ENCODE results near the gene EIF4B. TPM values are rescaled to one million over a fixed set of nuclear protein-coding genes. Genes with fewer than 3 reads are reported as not detected.

EIF4B gene
- total and polyA plus RNA-seq, 2 of the 13 experiments (the other 11 are each of a cell fraction or from before 2014, with no cell fraction given), result 416 to 548 TPM

DNA sequence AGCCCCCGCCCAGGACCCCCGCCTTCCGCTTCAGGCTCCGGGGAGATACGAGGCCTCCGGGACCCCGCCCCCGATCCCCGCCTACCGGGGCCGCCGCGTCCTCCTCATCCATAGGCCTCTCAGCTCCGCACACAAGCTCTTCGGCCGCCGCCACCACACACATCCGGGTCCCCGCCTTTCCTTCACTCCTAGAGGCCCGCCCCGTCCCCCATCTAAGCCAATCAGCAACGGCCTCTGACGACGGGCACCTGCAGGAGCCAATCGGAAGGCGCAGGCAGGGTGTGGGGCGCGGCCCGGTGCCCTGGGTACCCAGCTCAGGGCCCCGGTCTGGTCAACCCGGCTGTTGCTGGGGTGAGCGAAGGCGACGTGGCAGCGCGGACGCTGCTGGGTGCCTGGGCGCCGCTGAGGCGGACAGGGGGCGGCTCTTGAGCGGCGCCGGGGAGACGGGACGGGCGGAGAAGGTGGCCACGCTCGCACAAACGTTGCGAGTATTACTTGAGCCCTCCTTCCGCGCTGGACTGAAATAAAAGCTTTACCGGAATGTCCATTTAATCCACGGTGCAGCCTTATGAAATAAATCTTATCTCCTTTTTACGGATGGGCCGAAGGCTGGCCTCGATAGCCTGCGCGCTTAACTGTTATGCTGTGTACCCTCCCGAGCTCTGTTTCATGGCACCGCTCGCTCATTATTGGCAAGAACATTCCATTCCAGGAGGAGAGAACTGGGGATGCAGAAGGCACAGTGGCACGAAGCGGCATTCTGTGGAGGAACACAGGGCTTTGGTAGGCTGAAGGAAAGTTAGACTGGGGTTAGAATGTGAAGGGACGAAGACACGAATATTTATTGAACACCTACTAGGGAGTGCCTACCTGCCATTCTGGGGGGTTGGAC, 73.2 kb downstream of the EIF4B start, which contains the start of gene SPRYD3 (continued):
- TF ChIP-seq SOX13 (IDR thresholded peaks at IDR 0.05) (no peak), SOX13 (CRISPR knock-in tag; conservative IDR thresholded peaks at IDR 0.05 in 1 of 2, IDR thresholded peaks at IDR 0.05 in 1 of 2) (no peak), HNF4G (IDR thresholded peaks at IDR 0.05; ENCODE audit: borderline replicate concordance, low read depth, low read length) (no peak), HNF4G (CRISPR knock-in tag; IDR thresholded peaks at IDR 0.05; ENCODE audit: borderline replicate concordance, low read depth) (peak; percentile 50; the same call in 1 of the 2 replicates), TBX2 (CRISPR knock-in tag; IDR thresholded peaks at IDR 0.05; ENCODE audit: borderline replicate concordance) (peak; percentile 77), ARNT2 (CRISPR knock-in tag; IDR thresholded peaks at IDR 0.05; ENCODE audit: low read depth) (peak; percentile 79), ARID2 (CRISPR knock-in tag; IDR thresholded peaks at IDR 0.05; ENCODE audit: borderline replicate concordance) (peak; percentile 84), POGZ (CRISPR knock-in tag; IDR thresholded peaks at IDR 0.05) (no peak; the same call in none of the 2 replicates), MTF2 (CRISPR knock-in tag; IDR thresholded peaks at IDR 0.05; ENCODE audit: borderline replicate concordance) (no peak), ZNF34 (CRISPR knock-in tag; IDR thresholded peaks at IDR 0.05; ENCODE audit: borderline replicate concordance) (no peak)
- TF ChIP-seq, protein P1, sequence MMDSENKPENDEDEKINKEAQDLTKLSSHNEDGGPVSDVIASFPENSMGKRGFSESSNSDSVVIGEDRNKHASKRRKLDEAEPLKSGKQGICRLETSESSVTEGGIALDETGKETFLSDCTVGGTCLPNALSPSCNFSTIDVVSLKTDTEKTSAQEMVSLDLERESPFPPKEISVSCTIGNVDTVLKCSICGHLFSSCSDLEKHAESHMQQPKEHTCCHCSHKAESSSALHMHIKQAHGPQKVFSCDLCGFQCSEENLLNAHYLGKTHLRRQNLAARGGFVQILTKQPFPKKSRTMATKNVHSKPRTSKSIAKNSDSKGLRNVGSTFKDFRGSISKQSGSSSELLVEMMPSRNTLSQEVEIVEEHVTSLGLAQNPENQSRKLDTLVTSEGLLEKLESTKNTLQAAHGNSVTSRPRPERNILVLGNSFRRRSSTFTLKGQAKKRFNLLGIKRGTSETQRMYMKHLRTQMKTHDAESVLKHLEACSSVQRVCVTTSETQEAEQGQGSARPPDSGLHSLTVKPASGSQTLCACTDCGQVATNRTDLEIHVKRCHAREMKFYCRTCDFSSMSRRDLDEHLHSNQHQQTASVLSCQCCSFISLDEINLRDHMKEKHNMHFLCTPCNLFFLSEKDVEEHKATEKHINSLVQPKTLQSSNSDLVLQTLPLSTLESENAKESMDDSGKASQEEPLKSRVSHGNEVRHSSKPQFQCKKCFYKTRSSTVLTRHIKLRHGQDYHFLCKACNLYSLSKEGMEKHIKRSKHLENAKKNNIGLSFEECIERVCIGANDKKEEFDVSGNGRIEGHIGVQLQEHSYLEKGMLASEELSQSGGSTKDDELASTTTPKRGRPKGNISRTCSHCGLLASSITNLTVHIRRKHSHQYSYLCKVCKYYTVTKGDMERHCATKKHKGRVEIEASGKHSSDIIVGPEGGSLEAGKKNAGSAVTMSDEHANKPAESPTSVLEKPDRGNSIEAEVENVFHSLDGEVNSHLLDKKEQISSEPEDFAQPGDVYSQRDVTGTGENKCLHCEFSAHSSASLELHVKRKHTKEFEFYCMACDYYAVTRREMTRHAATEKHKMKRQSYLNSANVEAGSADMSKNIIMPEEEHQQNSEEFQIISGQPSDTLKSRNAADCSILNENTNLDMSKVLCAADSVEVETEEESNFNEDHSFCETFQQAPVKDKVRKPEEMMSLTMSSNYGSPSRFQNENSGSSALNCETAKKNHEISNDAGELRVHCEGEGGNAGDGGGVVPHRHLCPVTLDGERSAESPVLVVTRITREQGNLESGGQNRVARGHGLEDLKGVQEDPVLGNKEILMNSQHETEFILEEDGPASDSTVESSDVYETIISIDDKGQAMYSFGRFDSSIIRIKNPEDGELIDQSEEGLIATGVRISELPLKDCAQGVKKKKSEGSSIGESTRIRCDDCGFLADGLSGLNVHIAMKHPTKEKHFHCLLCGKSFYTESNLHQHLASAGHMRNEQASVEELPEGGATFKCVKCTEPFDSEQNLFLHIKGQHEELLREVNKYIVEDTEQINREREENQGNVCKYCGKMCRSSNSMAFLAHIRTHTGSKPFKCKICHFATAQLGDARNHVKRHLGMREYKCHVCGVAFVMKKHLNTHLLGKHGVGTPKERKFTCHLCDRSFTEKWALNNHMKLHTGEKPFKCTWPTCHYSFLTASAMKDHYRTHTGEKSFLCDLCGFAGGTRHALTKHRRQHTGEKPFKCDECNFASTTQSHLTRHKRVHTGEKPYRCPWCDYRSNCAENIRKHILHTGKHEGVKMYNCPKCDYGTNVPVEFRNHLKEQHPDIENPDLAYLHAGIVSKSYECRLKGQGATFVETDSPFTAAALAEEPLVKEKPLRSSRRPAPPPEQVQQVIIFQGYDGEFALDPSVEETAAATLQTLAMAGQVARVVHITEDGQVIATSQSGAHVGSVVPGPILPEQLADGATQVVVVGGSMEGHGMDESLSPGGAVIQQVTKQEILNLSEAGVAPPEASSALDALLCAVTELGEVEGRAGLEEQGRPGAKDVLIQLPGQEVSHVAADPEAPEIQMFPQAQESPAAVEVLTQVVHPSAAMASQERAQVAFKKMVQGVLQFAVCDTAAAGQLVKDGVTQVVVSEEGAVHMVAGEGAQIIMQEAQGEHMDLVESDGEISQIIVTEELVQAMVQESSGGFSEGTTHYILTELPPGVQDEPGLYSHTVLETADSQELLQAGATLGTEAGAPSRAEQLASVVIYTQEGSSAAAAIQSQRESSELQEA (CRISPR knock-in tag; IDR thresholded peaks at IDR 0.05; ENCODE audit: not compliant biosample characterization), result peak; percentile 49
